ENCODE measurements around the gene SORCS2. TPM values are rescaled to one million over a fixed set of nuclear protein-coding genes. Genes with fewer than 3 reads are reported as not detected.

Gene SORCS2
- total RNA-seq, 4 donors from 2014 or later = 2.0 to 7.4 (median 3.6) TPM

DNA sequence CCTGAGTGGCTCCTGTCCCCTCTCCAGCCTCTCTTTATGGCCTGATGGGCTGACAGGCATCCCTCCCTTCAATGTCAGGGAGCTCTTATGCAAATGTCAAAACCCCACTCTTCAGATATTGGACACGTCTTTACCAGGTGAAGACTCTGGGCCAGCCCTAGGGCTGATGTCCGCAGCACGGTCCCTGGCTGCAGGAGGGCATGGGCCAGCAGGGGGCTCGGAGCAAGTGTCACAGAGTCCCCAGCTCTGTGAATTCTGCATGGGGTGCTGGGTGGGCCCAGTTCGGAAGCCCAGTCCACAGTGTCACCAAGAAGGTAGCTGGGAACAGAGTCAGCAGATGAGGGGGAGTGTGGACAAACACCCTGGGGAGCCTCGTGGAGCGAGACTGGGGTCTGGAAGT lies 282.0 kb downstream of the SORCS2 start:
- WGBS, 2 donors (ENCODE audit: low coverage in 1 of 2) = 53% methylated on average over 3 of the region's 7 CpGs; no CpG with 5 or more reads in 1 of the 2 donors

DNA sequence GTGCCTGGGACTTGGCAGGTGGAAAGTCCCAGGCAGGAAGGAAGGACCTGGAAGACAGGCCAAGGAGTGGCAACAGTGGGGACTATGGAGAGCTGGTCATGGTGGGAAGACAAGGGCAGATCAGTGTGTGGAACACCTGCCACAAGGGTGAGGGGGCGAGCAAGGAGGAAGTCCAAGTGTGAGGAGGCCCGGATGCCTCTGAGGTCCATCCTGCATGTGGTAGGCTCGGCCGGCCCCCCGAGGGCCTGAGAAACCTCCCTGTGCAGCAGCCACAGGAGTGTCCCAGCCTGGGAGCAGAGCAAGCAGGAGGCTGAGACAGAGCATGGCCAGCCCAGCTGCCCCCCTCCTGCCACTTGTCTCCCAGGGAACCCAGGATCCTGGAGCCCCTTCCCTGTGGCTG lies 282.9 kb downstream of the SORCS2 start:
- no peaks in the 10 kb centered on the region for H3K9me3 ChIP-seq
- H3K4me1 ChIP-seq = no peaks in the 10 kb centered on the region
- H3K4me3 ChIP-seq = no peak overlapping the region
- H3K36me3 ChIP-seq = no peaks in the 10 kb centered on the region
- H3K27ac ChIP-seq = no peak overlapping the region
- 87 to 100% methylated on average over 2 to 3 of the region's 5 CpGs for WGBS, 2 donors (ENCODE audit: low coverage in 1 of 2)
- H3K27me3 ChIP-seq = no peaks in the 10 kb centered on the region
- no peak for TF ChIP-seq POLR2AphosphoS5 (IDR thresholded peaks at IDR 0.05)
- TF ChIP-seq, protein P1, sequence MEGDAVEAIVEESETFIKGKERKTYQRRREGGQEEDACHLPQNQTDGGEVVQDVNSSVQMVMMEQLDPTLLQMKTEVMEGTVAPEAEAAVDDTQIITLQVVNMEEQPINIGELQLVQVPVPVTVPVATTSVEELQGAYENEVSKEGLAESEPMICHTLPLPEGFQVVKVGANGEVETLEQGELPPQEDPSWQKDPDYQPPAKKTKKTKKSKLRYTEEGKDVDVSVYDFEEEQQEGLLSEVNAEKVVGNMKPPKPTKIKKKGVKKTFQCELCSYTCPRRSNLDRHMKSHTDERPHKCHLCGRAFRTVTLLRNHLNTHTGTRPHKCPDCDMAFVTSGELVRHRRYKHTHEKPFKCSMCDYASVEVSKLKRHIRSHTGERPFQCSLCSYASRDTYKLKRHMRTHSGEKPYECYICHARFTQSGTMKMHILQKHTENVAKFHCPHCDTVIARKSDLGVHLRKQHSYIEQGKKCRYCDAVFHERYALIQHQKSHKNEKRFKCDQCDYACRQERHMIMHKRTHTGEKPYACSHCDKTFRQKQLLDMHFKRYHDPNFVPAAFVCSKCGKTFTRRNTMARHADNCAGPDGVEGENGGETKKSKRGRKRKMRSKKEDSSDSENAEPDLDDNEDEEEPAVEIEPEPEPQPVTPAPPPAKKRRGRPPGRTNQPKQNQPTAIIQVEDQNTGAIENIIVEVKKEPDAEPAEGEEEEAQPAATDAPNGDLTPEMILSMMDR (IDR thresholded peaks at IDR 0.05) = no peak
- ATAC-seq = no peak

More for the DNA sequence above, 282.0 kb downstream of the SORCS2 start:
- ATAC-seq = no peak
- H3K27me3 ChIP-seq = no peaks in the 10 kb centered on the region
- TF ChIP-seq POLR2A (IDR thresholded peaks at IDR 0.05) (no peak), EP300 (IDR thresholded peaks at IDR 0.05) (no peak), POLR2AphosphoS5 (IDR thresholded peaks at IDR 0.05) (no peak)
- TF ChIP-seq, protein P1 (IDR thresholded peaks at IDR 0.05) = no peak
- no peaks in the 10 kb centered on the region for H3K4me1 ChIP-seq
- no peaks in the 10 kb centered on the region for H3K36me3 ChIP-seq
- no peaks in the 10 kb centered on the region for H3K9me3 ChIP-seq
- H3K27ac ChIP-seq = no peak overlapping the region
- no peak overlapping the region for H3K4me3 ChIP-seq

DNA sequence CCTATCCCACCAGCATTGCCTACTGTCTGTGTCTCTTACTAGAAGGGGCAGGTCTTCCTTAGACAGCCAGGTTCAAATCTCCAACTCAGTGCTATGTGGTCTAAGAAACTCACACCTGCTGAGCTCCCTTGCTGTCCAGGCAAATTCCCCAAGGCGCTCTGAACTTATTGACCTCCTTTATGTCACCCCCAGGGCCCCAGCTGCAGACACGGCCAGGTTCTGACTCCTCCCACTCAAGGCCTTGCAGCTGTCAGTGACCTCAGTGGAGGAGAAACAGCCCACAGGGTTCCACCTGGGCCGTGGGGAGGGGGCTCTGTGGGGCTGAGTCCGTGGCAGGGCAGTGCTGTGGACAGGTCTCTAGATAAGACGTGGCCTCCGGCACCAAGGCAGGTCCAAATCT lies 284.5 kb downstream of the SORCS2 start:
- ATAC-seq = no peak
- H3K4me1 ChIP-seq = no peaks in the 10 kb centered on the region
- H3K27ac ChIP-seq = no peak overlapping the region
- TF ChIP-seq POLR2A (IDR thresholded peaks at IDR 0.05) = no peak
- TF ChIP-seq POLR2AphosphoS5 (IDR thresholded peaks at IDR 0.05) = no peak
- TF ChIP-seq, protein P1 (IDR thresholded peaks at IDR 0.05) = no peak
- no peak for TF ChIP-seq EP300 (IDR thresholded peaks at IDR 0.05)
- no CpG with 5 or more reads among the region's 6 CpGs for WGBS, 2 donors (ENCODE audit: low coverage in 1 of 2)
- no peak overlapping the region for H3K4me3 ChIP-seq
- no peaks in the 10 kb centered on the region for H3K27me3 ChIP-seq
- H3K36me3 ChIP-seq = no peaks in the 10 kb centered on the region
- H3K9me3 ChIP-seq = no peaks in the 10 kb centered on the region

DNA sequence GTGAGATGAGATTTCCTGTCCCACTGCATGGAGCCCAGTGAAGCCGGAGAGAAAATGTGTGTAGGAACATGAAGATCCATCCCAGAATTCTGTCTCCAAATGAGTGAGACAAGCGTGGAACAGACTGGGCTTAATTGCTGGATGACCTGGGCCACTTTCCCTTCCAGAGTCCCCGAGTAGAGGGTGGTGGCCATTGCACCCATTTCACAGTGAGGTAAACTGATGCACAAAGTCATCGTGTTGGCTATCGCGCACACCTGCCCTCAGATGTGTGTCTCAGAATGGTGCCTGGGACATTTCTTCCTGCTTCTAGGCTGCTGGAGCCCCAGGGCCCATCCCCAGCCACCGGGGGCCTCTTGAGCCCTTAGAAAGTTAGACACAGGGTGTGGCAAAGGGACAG lies 285.4 kb downstream of the SORCS2 start:
- Histone ChIP-seq H3K36me3 (no peaks in the 10 kb centered on the region), H3K4me1 (no peaks in the 10 kb centered on the region), H3K4me3 (no peak overlapping the region), H3K27me3 (no peaks in the 10 kb centered on the region), H3K9me3 (no peaks in the 10 kb centered on the region), H3K27ac (no peak overlapping the region)
- TF ChIP-seq POLR2AphosphoS5 (IDR thresholded peaks at IDR 0.05) (no peak), EP300 (IDR thresholded peaks at IDR 0.05) (no peak), POLR2A (IDR thresholded peaks at IDR 0.05) (no peak)
- TF ChIP-seq, protein P1 (IDR thresholded peaks at IDR 0.05) = no peak
- no peak for ATAC-seq
- WGBS, 2 donors (ENCODE audit: low coverage in 1 of 2) = 80 to 88% methylated on average over 2 to 3 of the region's 7 CpGs

DNA sequence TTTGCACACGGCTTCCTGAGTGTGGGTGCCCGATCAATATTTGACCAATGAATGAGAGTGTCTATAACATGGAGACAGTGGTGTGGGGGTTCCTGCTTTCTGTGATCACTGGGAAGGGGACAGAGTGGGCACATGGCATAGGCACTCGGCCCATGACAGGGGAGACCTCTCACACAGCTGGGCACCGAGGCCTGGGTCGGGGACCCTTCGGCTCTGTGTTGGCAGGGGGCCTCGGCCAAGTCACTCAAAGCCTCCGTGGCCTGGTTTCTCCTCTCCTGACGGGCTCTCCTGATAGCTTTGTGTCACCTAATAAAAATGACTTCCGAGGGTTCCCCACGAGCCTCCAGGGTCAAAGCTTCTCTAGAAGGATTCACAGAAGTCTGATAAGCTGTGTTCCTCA lies 286.3 kb downstream of the SORCS2 start:
- no peak for ATAC-seq
- Histone ChIP-seq H3K4me3 (no peak overlapping the region), H3K36me3 (no peaks in the 10 kb centered on the region), H3K27me3 (no peaks in the 10 kb centered on the region), H3K4me1 (no peaks in the 10 kb centered on the region), H3K9me3 (no peaks in the 10 kb centered on the region), H3K27ac (no peak overlapping the region)
- TF ChIP-seq POLR2AphosphoS5 (IDR thresholded peaks at IDR 0.05) = no peak
- TF ChIP-seq POLR2A (IDR thresholded peaks at IDR 0.05) = no peak
- TF ChIP-seq, protein P1 (IDR thresholded peaks at IDR 0.05) = no peak
- TF ChIP-seq EP300 (IDR thresholded peaks at IDR 0.05) = no peak
- 70% methylated on average over 2 of the region's 11 CpGs; no CpG with 5 or more reads in 1 of the 2 donors for WGBS, 2 donors (ENCODE audit: low coverage in 1 of 2)
